GM19463 (cell line): Measurements from ENCODE around the gene IFNGR1.

ENCODE experiments used
- ATAC-seq: cut with Tn5 transposase; IDR thresholded peaks from one replicate; pipeline ENCODE4 v1.9.1; 2021; ENCODE audit warnings: mild to moderate bottlenecking, moderate library complexity; ENCODE audit not compliant: unreplicated experiment

The IFNGR1 gene

GRCh38 chr6:137156650-137157049 is 62.5 kb downstream of the IFNGR1 start:
- ATAC-seq, result no peak

GRCh38 chr6:137155830-137156229 is 63.4 kb downstream of the IFNGR1 start:
- ATAC-seq, result no peak

- no peak for ATAC-seq
These were observed 69.1 kb downstream of the IFNGR1 start for GRCh38 chr6:137150072-137150471.

GRCh38 chr6:137149035-137149393 is 70.2 kb downstream of the IFNGR1 start:
- ATAC-seq, result no peak

GRCh38 chr6:137148306-137149034 is 70.7 kb downstream of the IFNGR1 start:
- ATAC-seq, result no peak
